ENCODE data around the gene TUBG2.
A peak's percentile ranks its signal among the peaks of the same experiment; 100 is the strongest.
"Not testable (repeated sequence)": the region's sequence is repeated elsewhere in the genome, so short reads cannot be mapped to it uniquely, and the experiment has no call there.

Gene TUBG2

DNA sequence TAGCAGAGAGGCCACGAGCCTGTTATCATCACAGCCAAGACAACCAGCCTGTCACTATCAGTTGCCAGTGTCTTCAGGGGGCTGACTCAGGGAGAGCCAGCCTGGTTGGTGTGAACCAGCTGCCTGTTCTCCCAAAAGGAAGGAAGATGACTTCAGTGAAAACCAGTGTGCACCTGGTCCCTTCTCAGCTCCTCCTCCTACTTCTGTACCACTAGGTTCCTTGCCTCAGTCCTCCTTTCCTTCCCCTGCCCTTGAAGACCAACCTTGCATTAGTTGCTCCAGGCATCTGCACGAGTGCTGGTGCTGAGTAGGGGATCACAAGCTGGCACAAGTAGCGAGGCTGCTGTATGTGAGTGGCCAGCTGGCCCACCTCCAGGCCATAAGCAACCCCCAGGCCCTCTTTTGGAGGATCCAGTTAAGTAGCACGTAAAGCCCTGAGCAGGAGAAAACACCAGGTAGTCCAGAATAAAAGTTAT is 41.1 kb upstream of the TUBG2 start:
- no peak overlapping the region for H3K4me2 ChIP-seq (ENCODE audit: low read length)
- no peak overlapping the region for H3K4me3 ChIP-seq (ENCODE audit: low read length)
- no peak overlapping the region for H3K9ac ChIP-seq (ENCODE audit: low read length)
- no peaks in the 10 kb centered on the region for H4K20me1 ChIP-seq (ENCODE audit: insufficient read depth, low read length)
- H3K27me3 ChIP-seq (ENCODE audit: low read depth, low read length): no peaks in the 10 kb centered on the region
- peaks cover 23% of the 10 kb centered on the region for H3K4me1 ChIP-seq (ENCODE audit: low read length)
- peaks cover 10% of the 10 kb centered on the region for H3K36me3 ChIP-seq (replicated peaks; ENCODE audit: low read depth, low read length)
- H3K27ac ChIP-seq (ENCODE audit: low read length): peak overlapping the region; percentile 62
- TF ChIP-seq EZH2phosphoT487 (IDR thresholded peaks at IDR 0.05; ENCODE audit: low read depth) (no peak), CTCF (IDR thresholded peaks at IDR 0.05; ENCODE audit: low read depth, low read length) (no peak)
- no peak overlapping the region for H2AFZ ChIP-seq (ENCODE audit: low read depth, low read length)
- H3K9me3 ChIP-seq (ENCODE audit: insufficient read depth, low read length): no peaks in the 10 kb centered on the region
- H3K79me2 ChIP-seq (ENCODE audit: low read length): no peaks in the 10 kb centered on the region

DNA sequence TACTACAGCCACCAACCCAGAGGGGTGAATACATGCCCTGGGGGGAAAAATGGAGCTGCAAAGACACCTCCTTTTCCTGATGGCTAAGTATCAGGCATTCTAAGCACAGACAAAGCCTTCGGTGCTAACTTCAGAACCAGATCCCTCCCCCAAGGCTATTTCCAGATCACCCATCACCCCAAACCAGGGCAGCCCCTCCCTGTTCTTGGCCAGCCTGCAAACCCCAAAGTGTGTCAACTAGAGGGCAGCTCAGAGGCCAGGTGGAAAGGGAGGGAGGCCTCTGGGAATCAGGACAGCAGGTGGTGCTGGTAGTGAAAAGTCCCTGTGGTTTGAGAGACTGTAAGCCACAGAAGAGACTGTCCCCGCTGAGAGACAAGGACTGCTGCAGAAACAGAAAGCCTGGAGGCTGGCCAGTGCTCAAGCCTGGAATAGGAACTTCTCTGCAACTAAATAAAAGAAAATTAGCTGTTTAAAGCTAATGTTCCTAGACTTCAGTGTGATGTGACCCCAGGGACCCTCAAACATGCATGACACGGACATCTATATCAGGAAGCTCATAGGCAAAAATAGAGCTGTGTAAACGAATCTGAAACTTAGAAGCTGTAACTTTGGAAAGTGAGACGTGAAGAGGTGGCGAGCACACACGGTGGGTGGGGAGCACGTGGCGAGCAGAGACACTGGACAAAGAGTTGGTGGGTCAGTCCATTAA is 40.5 kb upstream of the TUBG2 start:
- TF ChIP-seq EZH2phosphoT487 (IDR thresholded peaks at IDR 0.05; ENCODE audit: low read depth): no peak
- peak; percentile 49 for TF ChIP-seq CTCF (IDR thresholded peaks at IDR 0.05; ENCODE audit: low read depth, low read length)
- Histone ChIP-seq H3K27ac (ENCODE audit: low read length) (peak overlapping the region; percentile 62), H3K9ac (ENCODE audit: low read length) (peak overlapping the region; percentile 41; the same call in 1 of the 2 replicates)

DNA sequence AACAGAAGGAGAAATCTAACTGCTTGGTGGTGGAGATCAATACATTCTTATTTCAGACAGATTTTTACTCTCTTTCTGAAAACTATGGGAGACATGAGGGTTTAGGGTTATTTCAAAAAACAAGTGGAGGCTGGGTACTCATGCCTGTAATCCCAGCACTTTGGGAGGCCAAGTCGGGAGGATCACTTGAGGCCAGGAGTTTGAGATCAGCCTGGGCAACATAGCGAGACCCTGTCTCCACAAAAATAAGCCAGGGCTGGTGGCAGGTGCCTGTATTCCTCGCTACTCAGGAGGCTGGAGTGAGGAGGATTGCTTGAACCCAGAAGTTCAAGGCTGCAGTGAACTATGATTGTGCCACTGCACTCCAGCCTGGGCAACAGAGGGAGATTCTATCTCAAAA is 37.1 kb upstream of the TUBG2 start:
- not testable (repeated sequence) for H3K36me3 ChIP-seq (replicated peaks; ENCODE audit: low read depth, low read length); H3K27ac ChIP-seq (ENCODE audit: low read length); H3K9ac ChIP-seq (ENCODE audit: low read length); H2AFZ ChIP-seq (ENCODE audit: low read depth, low read length); H3K79me2 ChIP-seq (ENCODE audit: low read length); H3K27me3 ChIP-seq (ENCODE audit: low read depth, low read length); H4K20me1 ChIP-seq (ENCODE audit: insufficient read depth, low read length); H3K4me3 ChIP-seq (ENCODE audit: low read length); H3K9me3 ChIP-seq (ENCODE audit: insufficient read depth, low read length); H3K4me2 ChIP-seq (ENCODE audit: low read length)
- H3K4me1 ChIP-seq (ENCODE audit: low read length): peaks cover 23% of the 10 kb centered on the region

More for the DNA sequence above, 40.5 kb upstream of the TUBG2 start:
- H3K36me3 ChIP-seq (replicated peaks; ENCODE audit: low read depth, low read length): peaks cover 10% of the 10 kb centered on the region
- peaks cover 23% of the 10 kb centered on the region for H3K4me1 ChIP-seq (ENCODE audit: low read length)
- peak overlapping the region; percentile 47; the same call in 1 of the 2 replicates for H2AFZ ChIP-seq (ENCODE audit: low read depth, low read length)
- H3K27me3 ChIP-seq (ENCODE audit: low read depth, low read length): no peaks in the 10 kb centered on the region
- no peaks in the 10 kb centered on the region for H4K20me1 ChIP-seq (ENCODE audit: insufficient read depth, low read length)
- peak overlapping the region; percentile 30 for H3K4me3 ChIP-seq (ENCODE audit: low read length)
- no peaks in the 10 kb centered on the region for H3K79me2 ChIP-seq (ENCODE audit: low read length)
- no peaks in the 10 kb centered on the region for H3K9me3 ChIP-seq (ENCODE audit: insufficient read depth, low read length)
- peak overlapping the region; percentile 56 for H3K4me2 ChIP-seq (ENCODE audit: low read length)

DNA sequence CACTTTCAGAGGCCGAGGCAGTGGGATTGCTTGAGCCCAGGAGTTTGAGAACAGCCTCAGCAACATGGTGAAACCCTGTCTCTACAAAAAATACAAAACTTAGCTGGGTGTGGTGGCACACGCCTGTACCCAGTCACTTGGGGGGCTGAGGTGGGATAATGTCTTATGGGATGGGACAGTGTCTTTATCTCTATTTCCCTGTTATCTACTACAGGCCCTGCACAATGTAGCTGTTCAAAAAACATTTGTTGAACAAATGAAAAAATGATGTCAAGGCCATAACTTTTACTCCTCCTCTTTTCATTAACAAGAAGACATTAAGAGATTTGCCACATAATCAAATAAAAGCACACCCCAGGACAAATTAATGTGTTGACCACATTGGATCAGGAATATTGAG is 35.8 kb upstream of the TUBG2 start:
- Histone ChIP-seq H3K4me3 (ENCODE audit: low read length) (no peak overlapping the region), H3K27me3 (ENCODE audit: low read depth, low read length) (no peaks in the 10 kb centered on the region), H4K20me1 (ENCODE audit: insufficient read depth, low read length) (no peaks in the 10 kb centered on the region), H3K9me3 (ENCODE audit: insufficient read depth, low read length) (no peaks in the 10 kb centered on the region), H3K79me2 (ENCODE audit: low read length) (no peaks in the 10 kb centered on the region), H3K9ac (ENCODE audit: low read length) (no peak overlapping the region), H2AFZ (ENCODE audit: low read depth, low read length) (no peak overlapping the region), H3K36me3 (replicated peaks; ENCODE audit: low read depth, low read length) (no peaks in the 10 kb centered on the region), H3K27ac (ENCODE audit: low read length) (no peak overlapping the region), H3K4me2 (ENCODE audit: low read length) (no peak overlapping the region), H3K4me1 (ENCODE audit: low read length) (peaks cover 17% of the 10 kb centered on the region)
- TF ChIP-seq CTCF (IDR thresholded peaks at IDR 0.05; ENCODE audit: low read depth, low read length) (no peak), EZH2phosphoT487 (IDR thresholded peaks at IDR 0.05; ENCODE audit: low read depth) (no peak)

Measured in OCI-LY3 (cell line).